ENCODE data around the gene CCDC138.

The CCDC138 gene

GRCh38 chr2:108918941-108919341 lies 132.4 kb downstream of the CCDC138 start:
- no peak overlapping the region for H3K27ac ChIP-seq
- TF ChIP-seq CTCF (conservative IDR thresholded peaks at IDR 0.05), result no peak

- no peak overlapping the region for H3K27ac ChIP-seq
- TF ChIP-seq CTCF (conservative IDR thresholded peaks at IDR 0.05), result no peak
Measured at GRCh38 chr2:108919571-108920373, 133.2 kb downstream of the CCDC138 start.

GRCh38 chr2:108920686-108921085 lies 134.1 kb downstream of the CCDC138 start:
- TF ChIP-seq CTCF (conservative IDR thresholded peaks at IDR 0.05), result no peak
- H3K27ac ChIP-seq, result no peak overlapping the region

GRCh38 chr2:108921096-108922030 lies 134.8 kb downstream of the CCDC138 start:
- no peak for TF ChIP-seq CTCF (conservative IDR thresholded peaks at IDR 0.05)
- H3K27ac ChIP-seq, result no peak overlapping the region

- no peak overlapping the region for H3K27ac ChIP-seq
- TF ChIP-seq CTCF (conservative IDR thresholded peaks at IDR 0.05), result no peak
Measured at GRCh38 chr2:108922141-108922915, 135.8 kb downstream of the CCDC138 start.

- TF ChIP-seq CTCF (conservative IDR thresholded peaks at IDR 0.05), result no peak
- H3K27ac ChIP-seq, result no peak overlapping the region
Measured at GRCh38 chr2:108923019-108923700, 136.6 kb downstream of the CCDC138 start.
